ENCODE data around the gene TNIP2. TPM values are rescaled to one million over a fixed set of nuclear protein-coding genes. Genes with fewer than 3 reads are reported as not detected.

Gene TNIP2
- total and polyA plus RNA-seq, 2 donors (not counting 1 experiment from before 2014, with no cell fraction given) = 47.6 to 71.9 TPM

- peak; percentile 17 for DNase-seq
- Histone ChIP-seq H3K4me2 (replicated peaks; ENCODE audit: low read depth, low read length, poor library complexity, severe bottlenecking) (peak overlapping the region; percentile 68), H3K27ac (ENCODE audit: low read length in 2 of 2) (peak overlapping the region; percentile 99), H2AFZ (ENCODE audit: insufficient read depth, low read depth, low read length, poor library complexity, severe bottlenecking) (no peak overlapping the region), H3K9me3 (ENCODE audit: control extremely low read depth in 1 of 3, control insufficient read depth in 2 of 3, insufficient read depth in 1 of 3, low read length in 2 of 3) (peaks cover 0 to 9% (median 2%) of the 10 kb centered on the region in 3 donors), H4K20me1 (ENCODE audit: control insufficient read depth, insufficient read depth, low read length, poor library complexity, severe bottlenecking) (peaks cover 5% of the 10 kb centered on the region), H3K4me1 (ENCODE audit: control insufficient read depth in 2 of 2, insufficient read depth in 2 of 2, low read length in 2 of 2) (peaks cover 70 to 77% of the 10 kb centered on the region in 2 donors), H3K79me2 (ENCODE audit: control insufficient read depth, insufficient read depth, low read length) (peaks cover 3% of the 10 kb centered on the region), H3K4me3 (ENCODE audit: control extremely low read depth in 1 of 5, extremely low read depth in 1 of 5, insufficient read depth in 1 of 5, low read depth in 2 of 5, low read length in 4 of 5) (no peak overlapping the region), H3K9ac (ENCODE audit: low read length) (no peak overlapping the region), H3K36me3 (replicated peaks in 1 of 2; ENCODE audit: control extremely low read depth in 1 of 2, control insufficient read depth in 1 of 2, extremely low read depth in 1 of 2, insufficient read depth in 2 of 2, low read length in 1 of 2) (no peaks in the 10 kb centered on the region), H3K27me3 (replicated peaks in 1 of 4; ENCODE audit: control extremely low read depth in 1 of 4, control insufficient read depth in 3 of 4, insufficient read depth in 4 of 4, low read length in 3 of 4) (no peaks in the 10 kb centered on the region)
- Mint-ChIP-seq H3K4me1 (peaks cover 73% of the 10 kb centered on the region), H3K9me3 (ENCODE audit: insufficient read depth) (no peaks in the 10 kb centered on the region), H3K27me3 (no peaks in the 10 kb centered on the region), H3K4me3 (peak overlapping the region; percentile 56), H3K27ac (peak overlapping the region; percentile 64)
- WGBS (ENCODE audit: insufficient coverage) = 86% methylated on average over 1 of the region's 4 CpGs
- ChIA-PET CTCF (interaction anchor here (1.2 kb wide), 1 partner anchor 22 kb away, joined by 3 read pairs; no protein-coding TSS in a partner anchor), POLR2A (no interaction called here)
- no peak for ATAC-seq (ENCODE audit: low read depth)
- TF ChIP-seq EZH2 (IDR thresholded peaks at IDR 0.05; ENCODE audit: borderline replicate concordance, insufficient read depth, low read depth, low read length, poor library complexity, severe bottlenecking) (no peak), CTCF (IDR thresholded peaks at IDR 0.05) (no peak)
- intact Hi-C loops (cut with micrococcal nuclease) = no loop called here
Observed at GRCh38 chr4:2788532-2789103, 32.5 kb upstream of the TNIP2 start.

DNA sequence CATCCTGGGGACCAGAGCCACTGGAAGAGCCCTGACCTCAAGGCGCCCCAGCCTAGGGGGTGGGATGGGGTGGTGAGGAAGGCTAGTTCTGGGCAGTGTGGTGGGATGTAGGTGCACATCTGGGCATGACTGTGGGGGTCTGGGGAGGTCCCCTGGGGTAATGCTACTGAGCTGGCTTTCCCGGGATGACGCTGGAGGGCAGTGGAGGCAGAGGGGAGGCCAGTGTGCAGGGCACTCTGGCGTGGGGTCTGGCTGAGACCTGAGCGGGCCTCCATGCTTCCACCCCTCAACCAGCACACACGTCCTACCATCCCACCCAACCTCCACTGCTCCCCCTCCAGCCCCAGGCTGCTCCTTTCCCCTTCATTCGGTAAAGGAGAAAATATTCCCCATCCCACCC lies 32.0 kb upstream of the TNIP2 start:
- H2AFZ ChIP-seq (ENCODE audit: insufficient read depth, low read depth, low read length, poor library complexity, severe bottlenecking) = no peak overlapping the region
- no peaks in the 10 kb centered on the region for H4K20me1 ChIP-seq (ENCODE audit: control insufficient read depth, insufficient read depth, low read length, poor library complexity, severe bottlenecking)
- 100% methylated on average over 2 of the region's 7 CpGs for WGBS (ENCODE audit: insufficient coverage)
- H3K9ac ChIP-seq (ENCODE audit: low read length) = peak overlapping the region; percentile 45
- peak overlapping the region; percentile 94 for H3K27ac Mint-ChIP-seq
- TF ChIP-seq CTCF (IDR thresholded peaks at IDR 0.05) = no peak
- no peak for TF ChIP-seq EZH2 (IDR thresholded peaks at IDR 0.05; ENCODE audit: borderline replicate concordance, insufficient read depth, low read depth, low read length, poor library complexity, severe bottlenecking)
- H3K36me3 ChIP-seq (replicated peaks in 1 of 2; ENCODE audit: control extremely low read depth in 1 of 2, control insufficient read depth in 1 of 2, extremely low read depth in 1 of 2, insufficient read depth in 2 of 2, low read length in 1 of 2) = no peaks in the 10 kb centered on the region
- H3K4me1 Mint-ChIP-seq = peaks cover 72% of the 10 kb centered on the region
- CTCF ChIA-PET = interaction anchor here (1.0 to 3.0 kb wide), 5 partner anchors 8 to 63 kb away, joined by 3 to 9 read pairs (median 3); no protein-coding TSS in a partner anchor
- H3K9me3 ChIP-seq (ENCODE audit: control extremely low read depth in 1 of 3, control insufficient read depth in 2 of 3, insufficient read depth in 1 of 3, low read length in 2 of 3) = peaks cover 0 to 9% (median 2%) of the 10 kb centered on the region in 3 donors
- H3K4me2 ChIP-seq (replicated peaks; ENCODE audit: low read depth, low read length, poor library complexity, severe bottlenecking) = peak overlapping the region; percentile 68
- H3K4me3 ChIP-seq (ENCODE audit: control extremely low read depth in 1 of 5, extremely low read depth in 1 of 5, insufficient read depth in 1 of 5, low read depth in 2 of 5, low read length in 4 of 5) = no peak overlapping the region
- H3K27me3 ChIP-seq (replicated peaks in 1 of 4; ENCODE audit: control extremely low read depth in 1 of 4, control insufficient read depth in 3 of 4, insufficient read depth in 4 of 4, low read length in 3 of 4) = no peaks in the 10 kb centered on the region
- H3K4me1 ChIP-seq (ENCODE audit: control insufficient read depth in 2 of 2, insufficient read depth in 2 of 2, low read length in 2 of 2) = peaks cover 69 to 75% of the 10 kb centered on the region in 2 donors
- intact Hi-C loops (cut with micrococcal nuclease) = no loop called here
- peak overlapping the region; percentile 56 for H3K4me3 Mint-ChIP-seq
- no peaks in the 10 kb centered on the region for H3K79me2 ChIP-seq (ENCODE audit: control insufficient read depth, insufficient read depth, low read length)
- DNase-seq (peak; percentile 12), ATAC-seq (ENCODE audit: low read depth) (no peak)
- H3K9me3 Mint-ChIP-seq (ENCODE audit: insufficient read depth) = no peaks in the 10 kb centered on the region
- peak overlapping the region; percentile 99 for H3K27ac ChIP-seq (ENCODE audit: low read length in 2 of 2)
- H3K27me3 Mint-ChIP-seq = no peaks in the 10 kb centered on the region
- POLR2A ChIA-PET = interaction anchor here (0.9 to 1.2 kb wide), 5 partner anchors 9 to 17 kb away, joined by 3 to 9 read pairs (median 3); no protein-coding TSS in a partner anchor
